Skeletal muscle cell (primary cell): ENCODE results near the gene LBHD1.
"Not testable (repeated sequence)": the region's sequence is repeated elsewhere in the genome, so short reads cannot be mapped to it uniquely, and the experiment has no call there.

ENCODE experiments used
- DNase-seq: peaks from one replicate; pipeline ENCODE4 v3.0.0-alpha.2; 2010; ENCODE audit warnings: low read depth
- H3K4me3 ChIP-seq: 2 replicates; pipeline ENCODE4 v1.5.1; 2011; ENCODE audit warnings: low read depth, mild to moderate bottlenecking, control low read depth, low read length, moderate library complexity

Gene LBHD1

DNA sequence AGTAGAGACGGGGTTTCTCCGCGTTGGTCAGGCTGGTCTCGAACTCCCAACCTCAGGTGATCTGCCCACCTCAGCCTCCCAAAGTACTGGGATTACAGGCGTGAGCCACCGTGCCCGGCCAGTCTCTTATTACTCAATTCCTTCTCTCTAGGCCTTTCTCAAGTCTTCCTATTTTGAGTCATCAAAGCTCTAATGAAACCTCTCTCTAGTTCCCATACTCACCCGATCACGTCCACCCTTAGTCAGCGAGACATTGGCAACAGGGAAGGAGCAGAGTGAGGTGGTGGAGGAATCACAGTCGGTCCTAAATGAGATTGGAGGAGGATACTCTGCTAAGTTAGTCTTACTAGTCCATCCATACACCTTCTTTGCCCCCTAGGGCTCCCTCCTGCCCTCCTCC is 30.2 kb upstream of the LBHD1 start:
- no peak for DNase-seq
- no peak overlapping the region for H3K4me3 ChIP-seq

- no peak for DNase-seq
Observed at GRCh38 chr11:62694455-62695167, 22.5 kb upstream of the LBHD1 start.

GRCh38 chr11:62693624-62694023 is 21.6 kb upstream of the LBHD1 start:
- H3K4me3 ChIP-seq, DNase-seq: not testable (repeated sequence)

More at GRCh38 chr11:62694455-62695167, 22.5 kb upstream of the LBHD1 start:
- no peak overlapping the region for H3K4me3 ChIP-seq

DNA sequence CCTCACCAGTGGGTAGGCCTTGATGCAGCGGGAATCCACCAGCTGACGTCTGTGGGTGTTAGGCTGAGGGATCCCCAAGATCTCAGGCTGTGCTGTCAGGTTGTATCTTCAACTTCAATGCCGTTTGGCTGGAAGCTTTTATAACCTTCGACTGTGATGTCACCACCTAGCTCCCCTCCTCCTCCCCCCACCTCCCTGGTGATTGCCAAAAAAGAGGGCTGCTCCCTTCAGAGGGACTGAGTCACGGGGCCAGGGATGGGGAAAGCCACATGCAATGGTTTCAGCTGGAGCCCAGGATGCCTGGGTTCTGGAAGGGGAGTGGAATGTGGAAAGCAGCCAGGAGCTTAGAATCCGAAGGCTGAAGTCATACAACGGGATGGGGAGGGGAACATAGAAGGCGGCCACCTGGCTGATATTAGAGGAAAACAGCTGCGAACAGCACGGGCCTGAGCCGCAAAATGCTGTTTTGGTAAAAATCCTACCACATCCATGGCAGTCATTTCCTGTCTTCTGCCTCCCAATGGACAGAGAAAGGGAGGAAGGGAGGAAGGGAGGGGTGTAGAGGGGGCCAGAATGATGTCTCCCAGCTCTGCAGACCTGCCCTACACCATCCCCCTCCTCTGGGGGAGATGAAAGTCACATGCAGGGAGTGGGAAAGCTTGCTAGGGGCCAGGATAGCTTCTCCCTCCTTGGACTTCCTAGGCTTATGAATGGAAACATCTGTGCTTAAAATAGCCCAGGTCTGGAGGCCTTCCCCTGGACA is 17.5 kb upstream of the LBHD1 start, which contains the start of gene LRRN4CL:
LRRN4CL (minus strand) TSS at position 110 of the 763 bp plus-strand sequence. CDS start 1,022 bp downstream, outside the sequence.
- no peak within 1 kb of the TSS for H3K4me3 ChIP-seq
- DNase-seq = peak; percentile 71

- H3K4me3 ChIP-seq = no peak overlapping the region
Observed at GRCh38 chr11:62688491-62688890, 16.4 kb upstream of the LBHD1 start.

DNA sequence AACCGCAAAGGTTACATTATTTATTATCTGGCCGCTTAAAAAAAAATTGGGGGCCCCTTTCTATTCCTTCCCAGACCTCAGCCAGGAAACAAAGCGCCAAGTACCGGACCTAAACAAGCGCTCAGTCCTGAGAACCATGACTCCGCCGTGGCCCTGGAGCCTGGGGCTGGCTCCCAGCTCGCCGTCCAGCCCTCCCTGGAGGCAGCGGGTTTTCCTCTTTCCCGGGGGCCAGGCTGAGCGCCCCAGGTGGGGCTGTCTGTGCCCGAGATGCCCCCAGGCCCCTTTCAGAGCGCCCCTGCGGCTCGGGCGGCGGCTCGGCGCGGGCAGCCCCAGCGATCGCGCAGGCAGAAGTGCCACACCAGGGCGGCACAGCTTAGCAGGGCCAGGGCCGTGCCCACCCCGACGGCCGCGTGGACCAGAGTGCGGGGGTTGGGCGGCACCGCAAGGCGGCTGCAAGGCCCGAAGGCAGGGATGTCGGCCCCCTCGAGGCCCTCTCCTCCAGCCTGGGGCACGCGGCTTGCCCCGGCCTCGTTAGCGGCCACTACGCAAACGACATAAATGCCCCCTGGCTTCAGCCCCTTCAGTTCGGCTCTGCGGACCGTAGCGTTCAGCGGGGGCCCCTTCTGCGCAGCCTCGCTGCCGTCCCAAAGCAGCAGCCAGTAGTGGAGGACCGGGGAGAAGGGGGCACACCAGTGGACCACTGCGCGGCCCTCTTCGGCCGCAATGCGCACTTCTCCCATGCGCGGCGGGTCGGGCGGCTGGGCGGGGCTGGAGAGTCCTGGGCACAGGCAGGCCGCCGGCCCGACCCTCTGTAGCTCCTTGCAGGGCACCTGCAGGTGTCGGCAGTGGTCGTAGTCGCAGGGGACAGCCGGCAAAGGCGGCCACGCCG is 15.7 kb upstream of the LBHD1 start:
- no peak overlapping the region for H3K4me3 ChIP-seq
- no peak for DNase-seq

More at GRCh38 chr11:62688491-62688890, 16.4 kb upstream of the LBHD1 start:
- DNase-seq = no peak

GRCh38 chr11:62682518-62682917 is 10.5 kb upstream of the LBHD1 start:
- no peak for DNase-seq
- no peak overlapping the region for H3K4me3 ChIP-seq

DNA sequence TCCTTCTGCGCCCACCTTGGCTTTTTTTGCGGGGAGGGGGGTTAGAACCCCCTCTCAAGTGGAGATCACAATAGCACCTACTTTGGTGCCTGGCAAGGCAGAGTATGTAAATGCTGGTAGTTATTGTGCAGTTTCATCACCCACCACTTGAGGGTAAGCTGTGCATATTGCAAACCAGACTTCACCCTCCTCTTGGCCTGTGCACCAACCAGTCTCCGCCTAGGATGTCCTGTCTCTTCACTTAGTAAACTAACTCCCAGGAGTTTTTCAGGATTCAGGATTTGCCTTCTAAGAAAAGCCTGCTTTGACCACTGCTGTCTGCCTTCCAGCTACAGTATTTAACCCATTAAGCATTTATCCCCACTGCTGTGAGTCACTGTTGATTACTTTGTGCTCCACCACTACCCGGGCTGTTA is 8.8 kb upstream of the LBHD1 start:
- H3K4me3 ChIP-seq = no peak overlapping the region
- DNase-seq = peak; percentile 86

- DNase-seq = peak; percentile 92
- peak within 1 kb of the TSS; percentile 99 for H3K4me3 ChIP-seq
Observed at GRCh38 chr11:62678770-62679696, 7.0 kb upstream of the LBHD1 start, which contains the start of gene UBXN1. TSS of gene UBXN1 (minus strand) at chr11:62679073. CDS start at chr11:62678923, 150 bp downstream.

GRCh38 chr11:62678433-62678769 is 6.3 kb upstream of the LBHD1 start:
- no peak for DNase-seq
- H3K4me3 ChIP-seq = peak overlapping the region; percentile 99

DNA sequence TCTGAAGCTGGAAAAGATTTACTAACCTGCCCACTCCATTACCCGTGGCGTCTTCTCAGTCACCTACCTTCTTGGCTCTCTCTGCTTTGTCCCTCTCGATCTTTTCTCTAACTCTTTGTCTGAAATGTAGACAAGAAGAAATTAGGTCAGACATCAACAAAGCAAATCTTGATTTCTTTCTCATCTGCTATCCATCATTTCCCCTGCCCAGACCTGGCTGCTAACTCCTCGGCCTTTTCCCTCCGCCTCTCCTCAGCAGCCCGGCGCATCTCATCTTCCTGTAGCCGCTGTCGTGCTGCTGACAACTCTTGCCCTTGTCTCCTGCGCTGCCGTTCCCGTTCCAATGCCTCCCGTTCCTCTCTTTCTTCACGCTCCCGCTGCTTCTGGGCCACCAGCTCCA is 5.6 kb upstream of the LBHD1 start:
- peak overlapping the region; percentile 99 for H3K4me3 ChIP-seq
- DNase-seq = no peak

DNA sequence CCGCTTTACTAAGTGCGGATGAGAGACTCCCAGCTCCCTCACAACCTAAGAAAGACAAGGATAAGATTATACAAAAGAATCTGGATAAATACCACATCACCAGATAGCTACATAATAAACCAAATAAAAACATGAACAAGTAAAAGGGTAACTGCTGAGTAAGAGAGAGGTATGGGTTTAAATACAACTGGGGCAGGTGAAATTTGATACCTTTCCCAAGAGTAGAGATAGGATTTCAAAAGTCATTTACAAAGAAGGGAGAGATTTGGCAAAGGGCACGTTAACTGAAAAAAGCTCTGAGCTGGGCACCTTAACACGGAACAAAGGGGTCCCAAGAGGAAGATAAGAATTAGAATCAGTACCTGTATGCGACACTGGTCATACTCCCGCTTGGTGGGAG is 5.1 kb upstream of the LBHD1 start:
- no peak overlapping the region for H3K4me3 ChIP-seq
- no peak for DNase-seq

DNA sequence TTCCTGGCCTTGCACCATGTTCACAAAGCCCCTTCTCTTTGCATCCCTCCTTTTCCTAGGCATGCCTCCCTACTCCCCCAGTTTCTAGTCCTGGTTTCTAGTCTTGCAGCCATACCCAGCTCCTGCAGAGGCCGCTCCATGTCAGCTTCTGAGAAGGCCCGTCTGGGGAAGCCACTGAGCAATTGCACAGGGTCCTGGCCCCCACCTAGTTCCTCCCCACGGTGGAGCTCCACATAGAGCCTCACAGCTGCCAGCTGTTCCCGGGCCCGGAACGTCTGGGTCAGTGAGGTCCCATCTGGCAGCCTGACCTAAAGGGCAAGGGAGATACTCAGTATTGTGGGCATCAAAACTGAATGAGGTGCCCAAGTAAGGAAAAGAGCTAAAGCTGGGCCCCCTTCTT is 4.6 kb upstream of the LBHD1 start:
- no peak for DNase-seq
- no peak overlapping the region for H3K4me3 ChIP-seq

GRCh38 chr11:62675415-62675814 is 3.3 kb upstream of the LBHD1 start:
- DNase-seq, H3K4me3 ChIP-seq: not testable (repeated sequence)

- no peak for DNase-seq
- H3K4me3 ChIP-seq = no peak overlapping the region
Observed at GRCh38 chr11:62673196-62673525, 1.1 kb upstream of the LBHD1 start.

DNA sequence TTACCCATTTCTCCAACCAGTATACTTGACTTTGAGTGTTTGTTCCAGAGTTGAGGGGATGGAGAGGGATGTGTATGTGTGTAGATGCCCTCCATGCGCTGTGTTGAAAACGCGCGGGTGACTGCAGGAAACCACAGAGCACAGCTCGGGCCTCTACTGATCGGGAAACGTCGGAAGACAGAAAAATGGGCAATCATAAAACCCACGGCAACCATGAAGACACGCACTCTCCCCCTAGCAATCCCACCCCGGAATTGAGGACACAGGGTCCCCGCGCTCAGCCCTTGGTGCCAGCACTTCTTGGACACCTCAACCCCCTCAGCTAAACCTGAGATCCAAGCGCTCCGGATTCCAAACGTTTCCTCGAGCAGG is 845 bp downstream of the LBHD1 start:
- peak overlapping the region; percentile 75 for H3K4me3 ChIP-seq
- DNase-seq = no peak

DNA sequence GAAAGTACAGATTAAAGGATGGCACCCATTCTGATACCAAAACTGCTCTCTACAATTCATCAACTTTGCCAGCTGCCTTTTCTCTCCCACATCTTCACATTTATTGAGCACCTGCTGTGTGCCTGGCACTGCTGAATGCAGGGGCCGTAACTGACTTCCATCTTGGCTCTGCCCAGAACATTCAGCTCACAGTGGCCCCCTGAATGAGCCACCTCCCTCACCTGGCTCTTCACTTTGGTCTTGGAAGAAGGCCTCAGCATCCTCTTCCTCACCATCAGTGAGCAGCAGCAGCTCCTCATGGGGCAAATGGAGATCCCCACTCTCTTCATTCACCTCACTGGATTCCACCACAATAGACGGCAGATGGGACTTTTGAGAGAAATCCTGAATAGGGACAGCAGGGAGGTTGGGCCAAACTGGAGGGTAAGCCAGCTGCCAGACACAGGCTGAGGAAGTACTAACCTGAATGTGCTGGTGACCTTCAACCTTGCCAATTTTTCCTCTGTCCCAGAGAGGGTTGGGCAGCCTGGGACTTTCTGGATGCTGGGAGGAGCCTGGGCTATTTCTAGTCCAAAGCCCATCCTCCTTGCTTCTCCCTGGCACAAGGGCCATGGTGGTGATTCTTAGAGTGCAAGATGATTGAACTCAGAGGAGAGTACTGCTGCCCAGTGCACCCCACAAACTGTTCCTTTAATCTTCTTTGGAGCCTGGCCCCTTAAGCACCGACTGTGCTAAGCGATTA is 2.5 kb downstream of the LBHD1 start:
- no peak overlapping the region for H3K4me3 ChIP-seq
- DNase-seq = no peak

DNA sequence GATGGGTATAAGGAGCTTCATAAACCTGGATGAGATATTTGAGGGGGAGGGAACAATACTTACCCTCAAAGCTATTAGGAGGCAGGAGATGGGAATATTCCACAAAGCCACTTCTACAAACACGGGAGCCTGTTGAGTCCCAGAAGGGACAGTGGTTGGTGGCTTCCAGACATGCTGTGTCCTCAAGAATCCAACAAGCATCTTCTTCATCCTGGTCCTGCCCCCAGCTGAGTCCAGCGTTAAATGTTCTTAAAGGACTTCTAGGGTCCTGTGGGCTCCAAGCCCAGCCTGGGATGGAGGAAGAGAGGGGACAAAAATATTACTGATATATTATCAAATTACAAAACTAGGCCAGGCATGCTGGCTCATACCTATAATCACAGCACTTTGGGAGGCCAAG is 4.6 kb downstream of the LBHD1 start:
- no peak for DNase-seq

More for the DNA sequence above, 4.6 kb downstream of the LBHD1 start:
- no peak overlapping the region for H3K4me3 ChIP-seq
